ENCODE measurements around the gene ARL6IP1.

ARL6IP1 gene

DNA sequence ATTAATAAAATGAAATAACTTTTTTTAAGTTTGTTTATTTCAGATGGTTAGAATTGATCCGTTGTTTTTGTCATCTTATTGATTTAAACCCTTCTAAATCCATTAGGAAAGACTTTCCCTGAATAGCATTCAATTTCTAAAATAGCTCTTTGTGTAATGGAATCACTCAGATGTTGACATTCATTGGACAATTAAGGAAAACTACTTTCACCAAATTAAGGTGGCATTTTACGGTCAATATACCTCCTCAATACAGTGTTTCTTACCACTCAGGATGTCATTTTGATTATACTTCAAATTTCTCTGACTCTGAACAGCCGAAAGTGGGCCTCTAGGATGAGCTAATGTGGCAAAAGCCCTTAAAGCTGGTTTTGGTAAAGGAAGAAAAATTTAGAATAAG lies 1.8 kb downstream of the ARL6IP1 start:
- no peak for DNase-seq

DNA sequence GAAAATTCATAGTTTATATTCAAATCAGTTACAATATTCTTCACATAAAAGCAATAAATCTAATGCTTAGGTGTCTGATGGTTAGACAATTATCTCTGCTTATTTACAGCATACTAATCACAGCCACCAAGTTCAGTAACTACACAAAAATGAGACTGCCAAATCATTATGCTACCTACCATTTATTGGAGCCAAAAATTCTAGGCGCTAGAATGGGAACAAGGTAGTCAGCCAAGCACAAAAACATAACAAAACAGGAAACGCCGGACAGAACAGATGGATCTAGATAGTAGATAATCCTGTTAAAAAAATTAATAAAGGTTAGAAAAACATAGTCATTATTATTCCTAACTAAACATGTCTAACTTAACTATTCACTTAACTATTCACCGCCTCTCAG lies 3.6 kb downstream of the ARL6IP1 start:
- no peaks in the 10 kb centered on the region for H3K9me2 ChIP-seq (replicated peaks; ENCODE audit: insufficient read depth, low read length)
- peaks cover 9% of the 10 kb centered on the region for H3K4me1 ChIP-seq (ENCODE audit: low read length)
- no peak overlapping the region for H3K9ac ChIP-seq (ENCODE audit: low read length)
- H2AFZ ChIP-seq (ENCODE audit: low read length) = no peak overlapping the region
- H3K4me2 ChIP-seq (ENCODE audit: low read depth, low read length) = no peak overlapping the region
- no peak for DNase-seq
- peaks cover 59% of the 10 kb centered on the region for H3K79me2 ChIP-seq (ENCODE audit: low read length)
- TF ChIP-seq EZH2 (optimal IDR thresholded peaks at IDR 0.05; ENCODE audit: low read depth, low read length) (no peak), EZH2phosphoT487 (IDR thresholded peaks at IDR 0.05; ENCODE audit: low read length) (no peak)
- TF ChIP-seq, protein P1, sequence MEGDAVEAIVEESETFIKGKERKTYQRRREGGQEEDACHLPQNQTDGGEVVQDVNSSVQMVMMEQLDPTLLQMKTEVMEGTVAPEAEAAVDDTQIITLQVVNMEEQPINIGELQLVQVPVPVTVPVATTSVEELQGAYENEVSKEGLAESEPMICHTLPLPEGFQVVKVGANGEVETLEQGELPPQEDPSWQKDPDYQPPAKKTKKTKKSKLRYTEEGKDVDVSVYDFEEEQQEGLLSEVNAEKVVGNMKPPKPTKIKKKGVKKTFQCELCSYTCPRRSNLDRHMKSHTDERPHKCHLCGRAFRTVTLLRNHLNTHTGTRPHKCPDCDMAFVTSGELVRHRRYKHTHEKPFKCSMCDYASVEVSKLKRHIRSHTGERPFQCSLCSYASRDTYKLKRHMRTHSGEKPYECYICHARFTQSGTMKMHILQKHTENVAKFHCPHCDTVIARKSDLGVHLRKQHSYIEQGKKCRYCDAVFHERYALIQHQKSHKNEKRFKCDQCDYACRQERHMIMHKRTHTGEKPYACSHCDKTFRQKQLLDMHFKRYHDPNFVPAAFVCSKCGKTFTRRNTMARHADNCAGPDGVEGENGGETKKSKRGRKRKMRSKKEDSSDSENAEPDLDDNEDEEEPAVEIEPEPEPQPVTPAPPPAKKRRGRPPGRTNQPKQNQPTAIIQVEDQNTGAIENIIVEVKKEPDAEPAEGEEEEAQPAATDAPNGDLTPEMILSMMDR (IDR thresholded peaks at IDR 0.05; ENCODE audit: low read length) = no peak
- H3K4me3 ChIP-seq (ENCODE audit: low read length) = no peak overlapping the region
- H3K36me3 ChIP-seq (replicated peaks; ENCODE audit: insufficient read depth, low read length) = peaks cover 33% of the 10 kb centered on the region
- H3F3A ChIP-seq (ENCODE audit: insufficient read depth, low read length) = peaks cover 7% of the 10 kb centered on the region
- H3K27ac ChIP-seq (ENCODE audit: low read length) = no peak overlapping the region
- H3K9me3 ChIP-seq (replicated peaks; ENCODE audit: insufficient read depth, low read length) = no peaks in the 10 kb centered on the region
- no peaks in the 10 kb centered on the region for H3K27me3 ChIP-seq (replicated peaks; ENCODE audit: insufficient read depth, low read length)
- no peaks in the 10 kb centered on the region for H4K20me1 ChIP-seq (ENCODE audit: insufficient read depth, low read length)

More for the DNA sequence above, 1.8 kb downstream of the ARL6IP1 start:
- no peak overlapping the region for H2AFZ ChIP-seq (ENCODE audit: low read length)
- H3K4me3 ChIP-seq (ENCODE audit: low read length) = peak overlapping the region; percentile 95; the same call in 1 of the 2 replicates
- H3K27me3 ChIP-seq (replicated peaks; ENCODE audit: insufficient read depth, low read length) = no peaks in the 10 kb centered on the region
- peaks cover 19% of the 10 kb centered on the region for H3F3A ChIP-seq (ENCODE audit: insufficient read depth, low read length)
- H3K9ac ChIP-seq (ENCODE audit: low read length) = peak overlapping the region; percentile 81; the same call in 1 of the 2 replicates
- no peaks in the 10 kb centered on the region for H4K20me1 ChIP-seq (ENCODE audit: insufficient read depth, low read length)
- TF ChIP-seq, protein P1 (IDR thresholded peaks at IDR 0.05; ENCODE audit: low read length) = no peak
- no peak for TF ChIP-seq EZH2 (optimal IDR thresholded peaks at IDR 0.05; ENCODE audit: low read depth, low read length)
- TF ChIP-seq EZH2phosphoT487 (IDR thresholded peaks at IDR 0.05; ENCODE audit: low read length) = no peak
- H3K79me2 ChIP-seq (ENCODE audit: low read length) = peaks cover 59% of the 10 kb centered on the region
- peaks cover 27% of the 10 kb centered on the region; the same call in 1 of the 2 replicates for H3K36me3 ChIP-seq (replicated peaks; ENCODE audit: insufficient read depth, low read length)
- peaks cover 9% of the 10 kb centered on the region for H3K4me1 ChIP-seq (ENCODE audit: low read length)
- no peaks in the 10 kb centered on the region for H3K9me2 ChIP-seq (replicated peaks; ENCODE audit: insufficient read depth, low read length)
- no peak overlapping the region for H3K27ac ChIP-seq (ENCODE audit: low read length)
- H3K9me3 ChIP-seq (replicated peaks; ENCODE audit: insufficient read depth, low read length) = no peaks in the 10 kb centered on the region
- peak overlapping the region; percentile 97 for H3K4me2 ChIP-seq (ENCODE audit: low read depth, low read length)

DNA sequence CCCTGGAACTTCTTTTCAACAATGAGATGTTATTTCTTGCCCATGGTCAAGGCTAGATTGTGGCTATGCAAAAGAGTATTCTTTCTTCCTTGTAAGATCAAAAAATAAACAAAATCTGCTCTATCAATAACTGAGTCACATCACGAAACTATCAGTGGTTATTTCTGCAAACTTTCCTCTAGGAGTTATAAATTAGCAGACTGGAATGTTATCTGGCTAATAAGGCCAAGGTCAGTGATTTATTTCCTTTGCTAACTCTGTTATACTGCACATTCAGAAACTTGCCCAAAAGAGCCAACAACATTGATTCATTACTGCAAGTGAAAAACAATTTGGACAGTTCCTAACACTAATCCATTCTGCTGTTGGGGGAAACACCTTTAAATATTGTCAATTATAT lies 5.0 kb downstream of the ARL6IP1 start:
- no peak for DNase-seq
- no peak overlapping the region for H3K9ac ChIP-seq (ENCODE audit: low read length)
- H2AFZ ChIP-seq (ENCODE audit: low read length) = no peak overlapping the region
- H3K27ac ChIP-seq (ENCODE audit: low read length) = no peak overlapping the region
- TF ChIP-seq, protein P1 (IDR thresholded peaks at IDR 0.05; ENCODE audit: low read length) = no peak
- no peak for TF ChIP-seq EZH2 (optimal IDR thresholded peaks at IDR 0.05; ENCODE audit: low read depth, low read length)
- TF ChIP-seq EZH2phosphoT487 (IDR thresholded peaks at IDR 0.05; ENCODE audit: low read length) = no peak
- peaks cover 59% of the 10 kb centered on the region for H3K79me2 ChIP-seq (ENCODE audit: low read length)
- H3K9me3 ChIP-seq (replicated peaks; ENCODE audit: insufficient read depth, low read length) = no peaks in the 10 kb centered on the region
- no peaks in the 10 kb centered on the region for H3K9me2 ChIP-seq (replicated peaks; ENCODE audit: insufficient read depth, low read length)
- H4K20me1 ChIP-seq (ENCODE audit: insufficient read depth, low read length) = no peaks in the 10 kb centered on the region
- H3F3A ChIP-seq (ENCODE audit: insufficient read depth, low read length) = peaks cover 14% of the 10 kb centered on the region
- H3K27me3 ChIP-seq (replicated peaks; ENCODE audit: insufficient read depth, low read length) = no peaks in the 10 kb centered on the region
- H3K4me2 ChIP-seq (ENCODE audit: low read depth, low read length) = no peak overlapping the region
- peaks cover 33% of the 10 kb centered on the region for H3K36me3 ChIP-seq (replicated peaks; ENCODE audit: insufficient read depth, low read length)
- H3K4me1 ChIP-seq (ENCODE audit: low read length) = peaks cover 9% of the 10 kb centered on the region
- H3K4me3 ChIP-seq (ENCODE audit: low read length) = no peak overlapping the region
